Cerebellar cortex (tissue), 1 donor: Measurements from ENCODE around the gene ESAM.
A peak's percentile ranks its signal among the peaks of the same experiment; 100 is the strongest.

ENCODE experiments used
- DNase-seq: peaks from one replicate; pipeline ENCODE4 v3.0.0-alpha.2; 2015; ENCODE audit warnings: low spot score

Gene ESAM

DNA sequence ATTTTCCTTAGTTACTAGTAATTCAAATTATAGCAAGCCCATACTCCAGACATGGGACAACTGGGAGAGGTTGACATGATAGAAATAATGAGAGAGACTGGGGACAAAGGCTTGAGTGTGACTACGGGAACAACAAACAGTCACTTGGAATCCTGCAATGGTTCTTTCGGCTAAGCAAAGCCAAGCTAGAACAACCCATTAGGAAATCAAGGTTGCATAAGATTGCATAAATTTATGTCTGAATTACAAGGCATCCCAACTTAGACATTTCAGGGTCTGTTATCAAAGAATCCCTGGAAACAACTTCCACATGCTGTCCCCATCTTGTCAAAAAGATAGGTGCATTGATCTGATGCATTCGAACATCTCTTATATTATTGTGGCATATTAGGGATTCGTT, 32.5 kb downstream of the ESAM start:
- no peak for DNase-seq

DNA sequence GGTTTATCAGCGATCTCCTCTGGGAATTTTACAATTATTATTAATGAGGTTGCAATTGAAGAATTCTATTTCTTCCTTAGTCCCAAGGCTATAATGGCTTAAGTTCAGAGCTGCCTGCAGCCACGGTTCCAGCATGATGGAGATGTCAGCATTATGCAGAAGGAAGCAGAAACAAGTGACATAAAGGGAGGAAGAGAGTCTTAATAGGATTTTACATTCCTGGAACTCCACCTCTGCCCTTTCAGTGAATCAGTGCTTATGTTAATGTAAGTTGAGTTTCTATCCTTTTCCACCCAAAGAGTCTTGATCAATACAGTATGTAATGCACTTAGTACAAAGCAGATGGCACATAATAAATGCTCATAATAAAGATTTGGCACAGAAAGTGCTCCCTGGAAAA, 34.0 kb downstream of the ESAM start:
- no peak for DNase-seq

DNA sequence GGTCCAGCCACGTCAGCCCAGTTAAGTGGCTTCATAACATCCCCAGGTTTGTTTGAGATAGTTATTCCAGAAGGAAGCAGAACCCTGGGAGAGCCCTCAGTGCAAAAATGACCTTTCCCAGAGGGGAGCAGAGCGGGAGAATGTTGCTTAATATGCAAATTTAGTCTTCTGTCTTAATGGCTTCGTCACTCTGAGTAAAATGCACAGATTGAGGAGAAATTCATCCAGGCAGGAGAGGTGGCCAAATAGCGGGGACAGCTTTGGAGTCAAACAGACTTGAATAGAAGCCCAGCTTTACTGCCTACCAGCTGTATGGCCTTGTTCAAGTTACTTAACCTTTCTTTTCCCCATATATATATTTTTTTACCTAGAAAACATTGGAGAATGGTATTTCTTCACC, 34.6 kb downstream of the ESAM start:
- no peak for DNase-seq

DNA sequence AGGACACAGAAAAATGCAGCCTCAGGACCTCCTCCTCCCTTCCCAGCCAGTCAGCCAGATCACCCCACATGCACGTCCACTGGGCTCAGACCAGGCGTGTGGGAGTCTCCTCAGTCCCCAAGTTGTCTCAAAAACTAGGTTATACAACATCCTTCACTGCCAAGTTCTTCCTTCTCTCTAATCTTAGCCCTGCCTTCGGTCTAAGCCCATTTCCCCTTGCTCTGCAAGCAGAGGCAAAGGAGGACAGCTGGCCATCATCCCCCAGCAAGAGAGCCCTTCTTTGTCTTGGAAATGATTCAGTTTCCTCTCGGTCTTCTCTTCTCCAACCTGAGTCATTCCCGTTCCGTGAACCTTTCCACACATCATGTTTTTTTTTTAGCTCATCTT, 36.4 kb downstream of the ESAM start:
- DNase-seq = no peak

DNA sequence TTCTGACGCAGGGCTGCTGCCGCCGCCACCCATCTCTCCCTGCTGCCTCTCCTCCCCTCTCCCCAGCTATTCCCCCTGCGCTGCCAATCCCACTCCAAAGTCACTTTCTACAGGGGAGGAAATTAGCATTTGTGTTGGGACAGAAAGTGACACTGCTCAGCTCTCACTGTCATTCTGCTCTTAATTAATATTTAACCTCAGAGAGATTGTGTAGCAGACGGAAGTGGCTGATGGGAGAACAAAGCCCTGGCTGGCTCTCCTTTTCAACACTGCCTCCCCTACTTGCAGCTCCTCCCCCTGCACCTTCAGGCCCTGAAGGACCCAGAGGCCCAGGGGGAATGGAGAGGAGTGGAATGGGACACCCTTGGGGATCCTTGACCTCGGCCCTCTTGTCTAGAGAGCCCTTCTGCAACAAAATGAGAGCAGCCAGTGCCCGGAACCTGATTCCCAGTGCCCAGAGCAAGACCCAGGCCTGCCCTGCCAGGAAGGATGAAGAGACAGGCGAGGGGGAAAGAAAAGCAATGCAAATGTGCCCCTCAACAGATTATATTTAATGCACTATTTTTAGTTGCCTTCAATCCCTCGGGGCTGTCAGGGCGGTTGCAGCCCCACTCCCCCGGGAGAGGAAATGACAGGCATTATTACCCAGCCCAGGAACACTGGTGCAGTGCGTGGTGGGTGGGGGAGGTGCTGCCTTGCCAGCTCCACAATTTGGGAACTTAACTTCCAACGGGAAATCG, 36.9 kb downstream of the ESAM start:
- DNase-seq = no peak

DNA sequence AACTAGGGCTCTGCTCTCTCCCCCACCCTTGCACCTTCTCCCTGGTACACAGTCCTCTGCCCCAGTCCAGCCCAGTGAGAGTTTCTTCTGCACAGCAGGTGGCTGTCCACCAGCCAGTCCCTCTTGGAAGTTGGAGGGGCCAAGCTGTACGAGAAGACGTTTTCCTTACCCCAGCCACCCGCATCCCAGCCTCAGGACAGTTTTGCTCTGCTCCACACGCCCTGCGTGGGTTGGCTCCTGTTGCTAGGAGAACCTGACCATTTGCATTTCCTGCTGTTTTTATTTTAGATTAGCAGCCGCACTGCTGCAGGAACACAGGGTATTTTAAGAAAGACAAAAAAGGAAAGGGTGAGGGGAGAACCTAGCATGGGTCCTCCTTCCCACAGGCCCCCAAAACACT, 39.9 kb downstream of the ESAM start:
- DNase-seq = no peak

DNA sequence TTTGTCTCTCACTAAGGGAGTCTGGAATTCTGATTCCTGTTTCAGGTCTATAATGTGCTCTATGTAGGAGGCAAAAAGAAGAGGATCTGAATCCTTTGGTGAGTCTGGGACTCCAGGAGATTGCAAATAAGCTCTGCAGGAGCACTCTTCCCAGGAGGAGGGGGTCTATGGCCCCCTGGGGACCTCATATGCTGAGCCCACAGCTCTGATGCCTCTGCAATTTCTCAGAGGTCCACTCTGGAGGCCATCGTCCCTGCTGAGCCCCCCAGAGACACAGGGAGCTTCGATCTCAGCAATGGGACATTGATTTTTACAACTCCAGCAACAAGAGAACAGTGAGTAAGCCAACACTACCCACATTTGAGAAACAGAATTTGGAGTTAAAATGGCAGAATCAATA, 42.6 kb downstream of the ESAM start:
- DNase-seq = no peak

DNA sequence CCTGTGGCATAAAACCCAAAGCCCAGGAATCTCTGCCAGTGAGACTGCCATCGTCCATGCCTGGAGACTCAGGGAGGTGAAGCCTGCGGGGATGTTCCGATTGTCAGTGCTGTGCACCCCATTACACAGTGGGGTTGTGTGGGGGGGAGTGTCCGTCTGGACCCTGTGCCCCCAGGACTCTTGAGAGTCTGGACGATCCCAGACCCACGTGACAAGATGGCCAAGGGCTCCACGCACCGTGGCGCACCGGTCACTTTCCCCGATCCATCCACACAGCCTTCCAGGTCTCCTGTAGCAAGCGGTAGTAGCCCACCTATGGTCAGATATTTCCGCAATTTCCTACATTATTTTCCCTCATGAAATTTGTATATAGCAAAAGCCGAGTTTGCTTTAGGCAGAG, 43.3 kb downstream of the ESAM start:
- DNase-seq = no peak

DNA sequence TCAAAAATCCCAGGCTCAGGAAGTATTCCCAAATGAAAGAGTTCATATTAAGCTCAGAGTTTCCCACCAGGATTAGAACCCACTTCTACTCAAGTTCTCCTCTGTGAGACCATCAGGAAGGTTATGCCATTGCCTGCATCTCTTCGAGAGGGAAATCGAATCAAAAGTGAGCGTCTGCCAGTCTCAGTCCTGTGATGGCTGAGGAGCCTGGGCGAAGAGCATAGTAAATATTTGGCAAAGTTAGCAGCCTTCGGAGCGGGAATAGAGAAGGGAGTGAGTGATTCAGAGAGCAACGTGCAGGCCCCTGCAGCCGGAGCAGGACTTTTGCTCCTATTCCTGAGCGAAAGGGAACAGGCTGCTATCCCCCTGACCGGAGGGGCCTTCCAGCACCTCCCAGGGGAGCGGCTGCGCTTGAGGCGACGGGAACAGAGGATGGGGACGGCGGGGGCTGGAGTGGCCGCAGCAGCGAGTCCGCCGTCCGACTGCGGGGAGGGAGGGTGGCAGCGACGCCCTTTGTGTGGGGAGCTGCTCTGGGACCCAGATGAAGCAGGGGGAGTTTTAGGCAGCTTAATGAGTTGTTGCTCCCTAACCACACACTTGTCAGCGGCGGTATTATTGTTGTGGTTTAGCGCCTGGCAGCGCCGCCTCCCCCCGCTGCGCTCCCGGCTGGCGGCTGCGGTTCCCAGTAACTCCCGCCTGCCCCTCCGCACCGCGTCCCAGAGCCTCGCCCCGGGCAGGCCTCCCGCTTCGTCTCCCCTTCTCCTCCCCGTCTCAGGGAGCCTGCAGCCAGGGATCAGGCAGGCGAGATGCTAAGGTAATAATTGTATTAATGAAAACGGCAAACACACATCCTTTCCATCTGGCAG, 44.1 kb downstream of the ESAM start:
- DNase-seq = peak; percentile 12

DNA sequence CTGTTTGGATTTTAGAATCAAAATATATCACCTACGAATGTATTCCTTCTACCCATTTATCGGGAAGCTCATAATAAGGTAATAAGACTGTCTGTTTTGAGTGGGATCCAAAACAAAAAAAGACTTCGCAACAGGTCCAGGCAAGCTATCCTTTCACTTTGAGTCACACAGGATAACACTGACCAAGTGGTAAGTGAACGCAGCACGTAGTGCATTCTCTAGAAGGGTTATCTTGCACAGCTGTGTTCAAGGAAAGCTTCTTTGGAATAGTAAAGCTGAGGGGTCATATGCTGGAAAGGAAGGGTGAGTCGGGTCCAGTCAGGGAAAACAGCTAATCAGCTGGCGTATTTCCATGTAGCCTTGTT, 44.7 kb downstream of the ESAM start:
- no peak for DNase-seq

DNA sequence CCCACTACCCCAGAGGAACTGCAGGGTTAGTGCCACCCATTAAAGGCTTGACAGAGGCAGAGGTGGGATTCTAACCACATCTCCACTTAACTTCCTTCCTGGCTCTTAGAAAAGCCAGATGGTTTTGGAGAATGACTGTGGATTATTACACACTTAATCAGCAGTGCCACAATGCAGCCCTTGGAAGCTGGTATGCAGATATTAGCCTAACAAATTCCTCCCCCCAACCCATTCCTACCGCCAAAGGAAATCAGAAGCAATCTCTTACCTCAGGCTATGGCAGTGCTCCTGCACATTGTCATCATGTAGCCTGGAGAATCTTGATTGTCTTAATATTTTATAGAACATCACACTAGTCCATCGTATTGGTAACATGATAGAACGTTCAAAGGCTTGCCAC, 45.5 kb downstream of the ESAM start:
- DNase-seq = no peak

DNA sequence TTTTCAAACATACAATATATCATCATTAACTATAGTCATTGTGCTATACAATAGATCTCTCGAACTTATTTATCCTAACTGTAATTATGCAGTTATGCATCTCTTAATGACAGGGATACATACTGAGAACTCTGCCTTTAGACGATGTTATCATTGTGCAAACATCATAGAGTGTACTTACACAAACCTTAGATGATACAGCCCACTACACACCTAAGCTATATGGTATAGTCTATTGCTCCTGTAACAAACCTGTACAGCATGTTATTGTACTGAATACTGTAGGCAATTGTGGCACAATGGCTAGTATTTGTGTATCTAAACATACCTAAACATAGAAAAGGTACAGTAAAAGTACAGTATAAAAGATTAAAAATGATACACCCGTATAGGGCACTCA, 49.7 kb downstream of the ESAM start:
- no peak for DNase-seq

DNA sequence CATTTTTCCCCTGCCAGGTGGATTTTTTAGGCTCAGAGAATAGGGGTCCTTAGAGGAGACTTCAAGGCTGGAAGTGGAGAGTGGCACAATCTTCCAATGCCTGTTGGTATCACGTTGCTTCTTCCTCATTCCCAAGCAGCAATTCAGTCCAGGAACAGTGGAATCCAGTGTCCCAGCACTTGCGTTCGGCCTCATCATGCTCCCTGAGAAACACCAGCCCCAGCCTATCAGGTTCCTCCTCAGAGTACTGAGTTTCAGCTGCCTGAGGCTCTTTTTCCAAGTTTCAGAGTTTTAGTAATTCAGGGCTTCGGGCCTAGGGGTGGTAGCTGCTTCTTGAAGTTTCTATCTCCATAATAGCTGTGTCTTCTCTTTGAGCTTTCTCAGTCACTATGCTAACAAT, 54.3 kb downstream of the ESAM start:
- DNase-seq = no peak
